Measurements from ENCODE around the gene ARHGAP19.

ARHGAP19 gene

GRCh38 chr10:97215619-97216260 lies 76.7 kb downstream of the ARHGAP19 start:
- no peak overlapping the region for H3K4me3 ChIP-seq (ENCODE audit: low read depth, low read length)
- no peak for TF ChIP-seq CTCF (IDR thresholded peaks at IDR 0.05; ENCODE audit: low read depth, low read length)

GRCh38 chr10:97213431-97213830 lies 79.0 kb downstream of the ARHGAP19 start:
- no peak overlapping the region for H3K4me3 ChIP-seq (ENCODE audit: low read depth, low read length)
- TF ChIP-seq CTCF (IDR thresholded peaks at IDR 0.05; ENCODE audit: low read depth, low read length) = no peak

GRCh38 chr10:97211229-97211628 lies 81.2 kb downstream of the ARHGAP19 start:
- no peak overlapping the region for H3K4me3 ChIP-seq (ENCODE audit: low read depth, low read length)
- no peak for TF ChIP-seq CTCF (IDR thresholded peaks at IDR 0.05; ENCODE audit: low read depth, low read length)

GRCh38 chr10:97210543-97210960 lies 81.9 kb downstream of the ARHGAP19 start:
- TF ChIP-seq CTCF (IDR thresholded peaks at IDR 0.05; ENCODE audit: low read depth, low read length) = peak; percentile 86
- no peak overlapping the region for H3K4me3 ChIP-seq (ENCODE audit: low read depth, low read length)

GRCh38 chr10:97207756-97208346 lies 84.6 kb downstream of the ARHGAP19 start:
- no peak overlapping the region for H3K4me3 ChIP-seq (ENCODE audit: low read depth, low read length)
- TF ChIP-seq CTCF (IDR thresholded peaks at IDR 0.05; ENCODE audit: low read depth, low read length) = no peak

- no peak overlapping the region for H3K4me3 ChIP-seq (ENCODE audit: low read depth, low read length)
- no peak for TF ChIP-seq CTCF (IDR thresholded peaks at IDR 0.05; ENCODE audit: low read depth, low read length)
These were observed 85.3 kb downstream of the ARHGAP19 start for GRCh38 chr10:97207131-97207530.

- no peak overlapping the region for H3K4me3 ChIP-seq (ENCODE audit: low read depth, low read length)
- TF ChIP-seq CTCF (IDR thresholded peaks at IDR 0.05; ENCODE audit: low read depth, low read length) = no peak
These were observed 87.4 kb downstream of the ARHGAP19 start for GRCh38 chr10:97204826-97205679.

Measured in WI38 (cell line).